Prostate gland (tissue), 2 donors: ENCODE results near the gene CLCN2. TPM values are rescaled to one million over a fixed set of nuclear protein-coding genes. Genes with fewer than 3 reads are reported as not detected.

Experiments
- DNase-seq: peaks from one replicate; pipeline ENCODE4 v3.0.0-alpha.2; 2019; ENCODE audit warnings: low spot score
- H3K27ac ChIP-seq, 2 donors: fragments of 200-600 bp; sonication (generic); 2 replicates each; pipeline ENCODE4 v1.5.1; 2017 to 2019
- H3K27me3 ChIP-seq: fragments of 200-600 bp; sonication (generic); replicated peaks from 2 replicates; pipeline ENCODE4 v1.5.1; 2019; ENCODE audit not compliant: insufficient read depth
- H3K36me3 ChIP-seq, 2 donors: fragments of 200-600 bp; sonication (generic); 1 replicate in 1 of 2; 2 replicates in 1 of 2; pipeline versions ENCODE4 v1.5.1 to v1.8.1; 2017 to 2019
- H3K4me1 ChIP-seq: fragments of 200-600 bp; sonication (generic); replicated peaks from 2 replicates; pipeline ENCODE4 v1.5.1; 2019
- H3K4me3 ChIP-seq, 2 donors: fragments of 200-600 bp; sonication (generic); 2 replicates each; pipeline ENCODE4 v1.5.1; 2017 to 2019
- H3K9me3 ChIP-seq: fragments of 200-600 bp; sonication (generic); 2 replicates; pipeline ENCODE4 v1.5.1; 2017
- POLR2A ChIP-seq: fragments of 450-650 bp; IDR thresholded peaks from one replicate; pipeline ENCODE4 v1.6.1; 2016; ENCODE audit warnings: antibody characterized with exemption, mild to moderate bottlenecking
- POLR2AphosphoS5 ChIP-seq: sonication (generic); formaldehyde crosslinking; IDR thresholded peaks from one replicate; pipeline ENCODE4 v1.6.1; 2017; ENCODE audit warnings: antibody characterized with exemption
- WGBS: methylation state at CpG from one replicate; pipeline ENCODE4 v1.1.5; 2018; 5-methylcytosine and 5-hydroxymethylcytosine counted together
- intact Hi-C: fragments of 100-400 bp; cut with DNase I; formaldehyde crosslinking; loops from one replicate; pipeline ENCODE4 v1.14.2; 2022
- small RNA-seq, 2 donors: library from RNA; depleted of rRNA; stranded (forward); fragments of <200 nt; gene quantifications; one replicate each; pipeline ENCODE3, GENCODE V24; 2016
- total RNA-seq, 2 donors: library from RNA; depleted of rRNA; stranded (reverse); fragments of >200 nt; gene quantifications; one replicate each; pipeline ENCODE4 v1.1.0, GENCODE V29; 2016
- TF ChIP-seq, protein P1 (sequence below), 4 experiments: fragments of 200-600 bp in 2 of 4; fragments of 450-650 bp in 2 of 4; sonication (generic) in 2 of 4; IDR thresholded peaks; 1 replicate in 3 of 4; 2 replicates in 1 of 4; pipeline ENCODE4 v1.5.1; 2016 to 2019; ENCODE audit warnings: antibody characterized with exemption in 4 of 4, mild to moderate bottlenecking in 2 of 4, moderate library complexity in 2 of 4

CLCN2 gene
- total RNA-seq, 2 donors from 2014 or later: 4.9 to 47.5 TPM

- H3K27ac ChIP-seq: no peak overlapping the region
Measured at GRCh38 chr3:184296616-184297015, 64.8 kb downstream of the CLCN2 start.

More at GRCh38 chr3:184296616-184297015, 64.8 kb downstream of the CLCN2 start:
- Histone ChIP-seq H3K4me3 (no peak overlapping the region), H3K4me1 (peaks cover 5% of the 10 kb centered on the region), H3K9me3 (no peaks in the 10 kb centered on the region), H3K36me3 (peaks cover 0 to under 1% of the 10 kb centered on the region in 2 donors), H3K27me3 (no peaks in the 10 kb centered on the region)
- 82% methylated on average over 7 of the region's 7 CpGs for WGBS
- intact Hi-C loops: loop anchor here (5.0 kb wide), 2 partner anchors 66 to 124 kb away; partner anchors contain the start of genes AP2M1, CLCN2 and POLR2H
- TF ChIP-seq, protein P1, sequence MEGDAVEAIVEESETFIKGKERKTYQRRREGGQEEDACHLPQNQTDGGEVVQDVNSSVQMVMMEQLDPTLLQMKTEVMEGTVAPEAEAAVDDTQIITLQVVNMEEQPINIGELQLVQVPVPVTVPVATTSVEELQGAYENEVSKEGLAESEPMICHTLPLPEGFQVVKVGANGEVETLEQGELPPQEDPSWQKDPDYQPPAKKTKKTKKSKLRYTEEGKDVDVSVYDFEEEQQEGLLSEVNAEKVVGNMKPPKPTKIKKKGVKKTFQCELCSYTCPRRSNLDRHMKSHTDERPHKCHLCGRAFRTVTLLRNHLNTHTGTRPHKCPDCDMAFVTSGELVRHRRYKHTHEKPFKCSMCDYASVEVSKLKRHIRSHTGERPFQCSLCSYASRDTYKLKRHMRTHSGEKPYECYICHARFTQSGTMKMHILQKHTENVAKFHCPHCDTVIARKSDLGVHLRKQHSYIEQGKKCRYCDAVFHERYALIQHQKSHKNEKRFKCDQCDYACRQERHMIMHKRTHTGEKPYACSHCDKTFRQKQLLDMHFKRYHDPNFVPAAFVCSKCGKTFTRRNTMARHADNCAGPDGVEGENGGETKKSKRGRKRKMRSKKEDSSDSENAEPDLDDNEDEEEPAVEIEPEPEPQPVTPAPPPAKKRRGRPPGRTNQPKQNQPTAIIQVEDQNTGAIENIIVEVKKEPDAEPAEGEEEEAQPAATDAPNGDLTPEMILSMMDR (IDR thresholded peaks at IDR 0.05): no peak
- TF ChIP-seq POLR2A (no peak), POLR2AphosphoS5 (no peak)
- DNase-seq: no peak

Small RNA genes within 50 kb of the gene (small RNA-seq; reads per million reads assigned to genes)
- 1,176 to 2,272 reads per million in 2 donors for gene SNORD66

Other genes starting within 250 kb of the CLCN2 start
- gene EIF2B5, start 226.2 kb downstream of the CLCN2 start, total RNA-seq: 10 to 100 TPM; 54.9 to 61.5 TPM
- gene DVL3, start 206.2 kb downstream of the CLCN2 start, total RNA-seq: 10 to 100 TPM; 61.7 to 95.1 TPM
- 100 to 1,000 TPM; 183 to 307 TPM for gene AP2M1, start 186.8 kb downstream of the CLCN2 start, total RNA-seq
- gene ABCF3, start 175.4 kb downstream of the CLCN2 start, total RNA-seq: 100 to 1,000 TPM in 1 of 2 donors, 10 to 100 TPM in 1; 62.9 to 103 TPM
- gene VWA5B2, start 132.0 kb downstream of the CLCN2 start, total RNA-seq: 1 to 10 TPM in 1 of 2 donors, under 1 TPM in 1; 0.46 to 7.8 TPM
- gene ALG3, start 112.6 kb downstream of the CLCN2 start, total RNA-seq: 10 to 100 TPM; 78.4 to 79.4 TPM
- gene EEF1AKMT4, start 111.9 kb downstream of the CLCN2 start, total RNA-seq: 1 to 10 TPM; 6.1 TPM
- under 1 TPM in 1 of 2 donors, not detected in 1; 0.82 TPM for gene CAMK2N2, start 100.1 kb downstream of the CLCN2 start, total RNA-seq
- gene ECE2, start 85.6 kb downstream of the CLCN2 start, total RNA-seq: under 1 TPM in 1 of 2 donors, not detected in 1; 0.57 TPM
- 100 to 1,000 TPM; 230 to 272 TPM for gene PSMD2, start 62.4 kb downstream of the CLCN2 start, total RNA-seq
- gene EIF4G1, start 47.0 kb downstream of the CLCN2 start, total RNA-seq: 100 to 1,000 TPM; 331 to 370 TPM
- 10 to 100 TPM; 22.0 to 71.0 TPM for gene FAM131A, start 24.0 kb downstream of the CLCN2 start, total RNA-seq
- 10 to 100 TPM; 62.7 to 89.2 TPM for gene POLR2H, start 105 bp upstream of the CLCN2 start, total RNA-seq
- not detected for gene THPO, start 16.6 kb upstream of the CLCN2 start, total RNA-seq
- gene CHRD, start 18.4 kb upstream of the CLCN2 start, total RNA-seq: 1 to 10 TPM; 2.5 to 8.0 TPM
- gene EPHB3, start 200.2 kb upstream of the CLCN2 start, total RNA-seq: 10 to 100 TPM; 11.9 to 25.2 TPM